ENCODE results near the gene ATAD1. TPM values are rescaled to one million over a fixed set of nuclear protein-coding genes. Genes with fewer than 3 reads are reported as not detected.

ATAD1 gene
- total and polyA plus RNA-seq, 10 of the 15 experiments (the other 5 are each of a cell fraction or from before 2014, with no cell fraction given): 24.7 to 59.3 (median 41.1) TPM

DNA sequence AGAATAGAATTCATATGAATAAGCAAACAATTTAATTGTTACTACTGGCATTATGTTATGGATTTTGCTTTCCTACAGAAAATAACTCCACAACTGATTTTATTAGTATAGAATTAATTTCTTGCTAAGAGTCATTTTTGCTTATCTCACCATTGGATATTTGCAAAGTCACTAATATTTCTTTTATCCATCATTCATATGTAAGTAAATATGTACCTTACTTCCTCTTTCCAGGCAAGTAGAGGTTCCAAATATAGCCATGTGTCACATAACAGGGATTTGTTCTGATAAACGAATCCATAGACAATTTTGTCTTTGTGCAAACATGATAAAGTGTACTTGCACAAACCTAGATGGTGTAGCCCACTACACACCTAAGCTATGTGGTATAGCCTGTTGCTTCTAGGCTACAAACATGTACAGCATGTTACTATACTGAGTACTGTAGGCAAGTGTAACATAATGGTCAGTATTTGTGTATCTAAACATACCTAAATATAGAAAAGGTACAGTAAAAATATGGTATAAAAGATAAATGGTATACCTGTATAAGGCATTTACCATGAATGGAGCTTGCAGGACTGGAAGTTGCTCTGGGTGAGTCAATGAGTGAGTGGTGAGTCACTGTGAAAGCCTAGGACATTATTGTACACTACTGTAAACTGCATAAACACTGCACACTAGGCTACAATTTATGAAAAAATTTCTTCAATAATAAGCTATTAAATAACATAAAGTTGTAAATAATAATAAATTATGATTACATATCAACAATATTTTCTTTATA is 27.0 kb upstream of the ATAD1 start:
- Histone ChIP-seq H3K4me3 (no peak overlapping the region), H4K20me1 (ENCODE audit: control insufficient read depth, insufficient read depth) (no peaks in the 10 kb centered on the region), H3K9me3 (replicated peaks; ENCODE audit: control insufficient read depth, insufficient read depth, low read length) (no peaks in the 10 kb centered on the region; the same call in 2 of the 3 replicates), H3K27ac (ENCODE audit: control insufficient read depth, insufficient read depth) (no peak overlapping the region), H3K4me1 (ENCODE audit: control insufficient read depth, insufficient read depth, low read length) (peaks cover 3% of the 10 kb centered on the region), H3K79me2 (ENCODE audit: control insufficient read depth, insufficient read depth, low read length) (no peaks in the 10 kb centered on the region), H3K36me3 (ENCODE audit: control insufficient read depth in 2 of 2, insufficient read depth in 2 of 2, low read length in 1 of 2) (no peaks in the 10 kb centered on the region), H2AFZ (ENCODE audit: control insufficient read depth, low read depth, low read length) (no peak overlapping the region), H3K4me2 (ENCODE audit: control insufficient read depth, insufficient read depth) (no peak overlapping the region), H3K27me3 (replicated peaks in 1 of 2; ENCODE audit: control insufficient read depth in 2 of 2, insufficient read depth in 2 of 2, low read length in 1 of 2) (no peaks in the 10 kb centered on the region), H3K9ac (ENCODE audit: control insufficient read depth, insufficient read depth, low read length) (no peak overlapping the region)
- intact Hi-C loops (cut with micrococcal nuclease; ENCODE audit: unreplicated experiment) (no loop called here), in situ Hi-C loops (cut with MboI) (no loop called here)
- ChIA-PET RAD21 (ENCODE audit: unreplicated experiment) (interaction anchor here (1.0 to 1.3 kb wide), 3 partner anchors 12 to 708 kb away, joined by 3 to 4 read pairs (median 4); no protein-coding TSS in a partner anchor), SMC1A (ENCODE audit: uncharacterized antibody, unreplicated experiment) (interaction anchor here (0.9 to 1.7 kb wide), 7 partner anchors 12 to 707 kb away, joined by 3 to 12 read pairs (median 3); no protein-coding TSS in a partner anchor), POLR2A (interaction anchor here (0.9 kb wide), 1 partner anchor 46 kb away, joined by 3 read pairs; no protein-coding TSS in a partner anchor), CTCF (interaction anchor here (1.1 to 1.4 kb wide), 3 partner anchors 27 to 312 kb away, joined by 3 to 4 read pairs (median 4); partner anchors contain the start of gene ATAD1)
- FAIRE-seq (no peak), DNase-seq (ENCODE audit: low read depth, low spot score) (no peak), ATAC-seq (peak; percentile 74)
- WGBS (ENCODE audit: insufficient coverage, insufficient replicate concordance, low lambda C conversion rate, missing lambda C conversion rate): 3% methylated on average over 1 of the region's 1 CpG
- TF ChIP-seq CHD4 (IDR thresholded peaks at IDR 0.05): no peak
- TF ChIP-seq RBBP5 (conservative IDR thresholded peaks at IDR 0.05): no peak
- TF ChIP-seq, protein P1, sequence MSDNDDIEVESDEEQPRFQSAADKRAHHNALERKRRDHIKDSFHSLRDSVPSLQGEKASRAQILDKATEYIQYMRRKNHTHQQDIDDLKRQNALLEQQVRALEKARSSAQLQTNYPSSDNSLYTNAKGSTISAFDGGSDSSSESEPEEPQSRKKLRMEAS (IDR thresholded peaks at IDR 0.05; ENCODE audit: low read depth, low read length): no peak
- peak; percentile 73 for TF ChIP-seq JUNB (IDR thresholded peaks at IDR 0.05)
- TF ChIP-seq HDAC6 (IDR thresholded peaks at IDR 0.05; ENCODE audit: unreplicated experiment): no peak
- TF ChIP-seq POLR2A (IDR thresholded peaks at IDR 0.05; ENCODE audit: low read depth, low read length): no peak
- TF ChIP-seq KLF5 (IDR thresholded peaks at IDR 0.05; ENCODE audit: partially characterized antibody): no peak
- no TSS peak for BruUV-seq (replicated peaks)

Measured in GM12878 (cell line).